ENCODE data around the gene KDM2B.
"Not testable (repeated sequence)": the region's sequence is repeated elsewhere in the genome, so short reads cannot be mapped to it uniquely, and the experiment has no call there.

The KDM2B gene

GRCh38 chr12:121399391-121400331 lies 181.2 kb downstream of the KDM2B start, which contains the start of gene RNF34:
Gene RNF34, plus strand, starts transcription at chr12:121400118. Its CDS starts 95 bp downstream, at chr12:121400213.
- peak within 1 kb of the TSS; percentile 98 for H3K27ac Mint-ChIP-seq
- peaks cover 47% of the 10 kb centered on the region for H3K4me1 Mint-ChIP-seq
- H3K4me3 Mint-ChIP-seq: peak within 1 kb of the TSS; percentile 96
- H3K36me3 Mint-ChIP-seq: peaks cover 3% of the 10 kb centered on the region
- H3K9me3 Mint-ChIP-seq: no peaks in the 10 kb centered on the region
- H3K27me3 Mint-ChIP-seq: no peaks in the 10 kb centered on the region

DNA sequence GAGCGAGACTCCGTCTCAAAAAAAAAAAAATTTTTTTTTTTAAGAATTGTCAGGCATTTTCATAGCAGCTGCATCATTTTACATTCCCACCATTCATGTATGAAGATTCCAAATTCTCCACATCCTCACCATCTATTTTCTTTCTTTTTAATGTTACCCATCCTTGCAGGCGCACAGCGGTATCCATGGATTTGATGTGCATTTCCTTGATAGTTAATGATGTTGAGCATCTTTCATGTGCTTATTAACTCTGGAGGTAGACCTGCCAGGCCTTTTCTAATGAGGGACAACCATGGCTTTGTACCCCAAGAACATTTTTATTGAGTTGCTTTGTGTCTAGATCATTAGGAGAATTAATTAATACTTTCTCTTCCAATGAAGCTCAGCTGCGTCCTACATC lies 182.5 kb downstream of the KDM2B start:
- H3K9me3 Mint-ChIP-seq: no peaks in the 10 kb centered on the region
- H3K36me3 Mint-ChIP-seq: peaks cover 3% of the 10 kb centered on the region
- no peaks in the 10 kb centered on the region for H3K27me3 Mint-ChIP-seq
- H3K4me3 Mint-ChIP-seq: peak overlapping the region; percentile 96
- no peak overlapping the region for H3K27ac Mint-ChIP-seq
- peaks cover 34% of the 10 kb centered on the region for H3K4me1 Mint-ChIP-seq

GRCh38 chr12:121397521-121397920 lies 183.3 kb downstream of the KDM2B start:
- H3K27me3 Mint-ChIP-seq: no peaks in the 10 kb centered on the region
- H3K36me3 Mint-ChIP-seq: peaks cover 3% of the 10 kb centered on the region
- no peaks in the 10 kb centered on the region for H3K9me3 Mint-ChIP-seq
- no peak overlapping the region for H3K4me3 Mint-ChIP-seq
- H3K27ac Mint-ChIP-seq: no peak overlapping the region
- H3K4me1 Mint-ChIP-seq: peaks cover 29% of the 10 kb centered on the region

GRCh38 chr12:121392325-121392716 lies 188.5 kb downstream of the KDM2B start:
- Mint-ChIP-seq H3K36me3 (no peaks in the 10 kb centered on the region), H3K27ac (no peak overlapping the region), H3K9me3 (no peaks in the 10 kb centered on the region), H3K4me3 (no peak overlapping the region), H3K27me3 (no peaks in the 10 kb centered on the region), H3K4me1 (peaks cover 11% of the 10 kb centered on the region)

DNA sequence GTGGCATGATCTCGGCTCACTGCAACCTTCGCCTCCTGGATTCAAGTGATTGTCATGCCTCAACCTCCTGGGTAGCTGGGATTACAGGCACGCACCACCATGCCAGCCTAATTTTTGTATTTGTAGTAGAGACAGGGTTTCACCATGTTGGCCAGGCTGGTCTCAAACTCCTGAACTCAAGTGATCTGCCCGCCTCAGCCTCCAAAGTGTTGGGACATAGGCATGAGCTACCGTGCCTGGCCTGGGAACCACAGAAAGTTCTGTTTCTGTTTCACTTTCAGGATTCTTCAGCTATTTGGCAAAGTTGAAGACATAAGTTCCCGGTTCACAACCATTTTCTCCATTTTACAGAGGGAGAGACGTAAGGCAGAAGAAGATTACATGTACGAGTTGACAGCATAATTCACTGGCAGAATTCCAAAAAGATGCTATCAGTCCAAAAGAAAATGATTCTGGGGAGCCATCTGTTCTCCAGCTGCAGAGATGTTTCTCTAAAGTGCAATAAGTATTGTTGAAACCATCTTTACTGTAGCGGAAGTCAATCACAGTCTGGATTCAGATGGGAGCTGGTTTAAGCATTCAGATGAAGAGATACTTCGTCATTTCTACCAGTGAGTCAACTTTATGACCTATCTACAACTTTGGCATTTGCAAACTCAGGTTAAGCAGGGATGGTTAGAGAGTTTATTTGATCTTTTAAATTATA lies 189.1 kb downstream of the KDM2B start:
- Mint-ChIP-seq H3K4me3 (peak overlapping the region; percentile 72), H3K9me3 (no peaks in the 10 kb centered on the region), H3K4me1 (peaks cover 11% of the 10 kb centered on the region), H3K27ac (peak overlapping the region; percentile 60), H3K36me3 (no peaks in the 10 kb centered on the region), H3K27me3 (no peaks in the 10 kb centered on the region)

- Mint-ChIP-seq H3K36me3 (no peaks in the 10 kb centered on the region), H3K4me1 (peaks cover 11% of the 10 kb centered on the region), H3K9me3 (no peaks in the 10 kb centered on the region), H3K27me3 (no peaks in the 10 kb centered on the region), H3K4me3 (no peak overlapping the region), H3K27ac (no peak overlapping the region)
These were observed 190.0 kb downstream of the KDM2B start for GRCh38 chr12:121390856-121391255.

GRCh38 chr12:121388421-121388981 lies 192.3 kb downstream of the KDM2B start:
- H3K4me3 Mint-ChIP-seq: no peak overlapping the region
- no peaks in the 10 kb centered on the region for H3K9me3 Mint-ChIP-seq
- no peaks in the 10 kb centered on the region for H3K27me3 Mint-ChIP-seq
- peaks cover 11% of the 10 kb centered on the region for H3K4me1 Mint-ChIP-seq
- H3K27ac Mint-ChIP-seq: peak overlapping the region; percentile 39
- no peaks in the 10 kb centered on the region for H3K36me3 Mint-ChIP-seq

DNA sequence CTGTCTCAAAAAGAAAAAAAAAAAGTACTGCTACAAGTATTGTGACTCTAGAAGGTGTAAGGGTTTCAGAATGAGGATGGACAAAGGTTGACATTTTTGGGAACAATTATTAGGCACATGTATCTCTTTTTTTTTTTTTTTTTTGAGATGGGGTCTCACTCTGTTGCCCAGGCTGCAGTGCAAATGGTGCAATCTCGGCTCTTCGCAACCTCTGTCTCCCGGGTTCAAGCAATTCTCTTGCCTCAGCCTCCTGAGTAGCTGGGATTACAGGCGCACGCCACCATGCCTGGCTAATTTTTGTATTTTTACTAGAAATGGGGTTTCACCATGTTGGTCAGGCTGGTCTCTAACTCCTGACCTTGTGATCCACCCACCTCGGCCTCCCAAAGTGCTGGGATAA lies 195.9 kb downstream of the KDM2B start:
- not testable (repeated sequence) for H3K4me1 Mint-ChIP-seq, H3K36me3 Mint-ChIP-seq, H3K27ac Mint-ChIP-seq, H3K4me3 Mint-ChIP-seq, H3K9me3 Mint-ChIP-seq, H3K27me3 Mint-ChIP-seq

GRCh38 chr12:121383601-121384021 lies 197.2 kb downstream of the KDM2B start:
- Mint-ChIP-seq H3K27ac (no peak overlapping the region), H3K9me3 (no peaks in the 10 kb centered on the region), H3K27me3 (no peaks in the 10 kb centered on the region), H3K36me3 (no peaks in the 10 kb centered on the region), H3K4me3 (no peak overlapping the region), H3K4me1 (no peaks in the 10 kb centered on the region)

GRCh38 chr12:121379945-121380344 lies 200.9 kb downstream of the KDM2B start:
- Mint-ChIP-seq H3K9me3 (no peaks in the 10 kb centered on the region), H3K4me3 (no peak overlapping the region), H3K4me1 (no peaks in the 10 kb centered on the region)

More at GRCh38 chr12:121379945-121380344, 200.9 kb downstream of the KDM2B start:
- Mint-ChIP-seq H3K27me3 (no peaks in the 10 kb centered on the region), H3K27ac (no peak overlapping the region), H3K36me3 (no peaks in the 10 kb centered on the region)

Data from activated naive CD4-positive, alpha-beta T cell treated with anti-CD3 and anti-CD28 coated beads, Interleukin-2, amount 50 U/mL, for 24 hours (primary cell).